Stimulated activated CD8-positive, alpha-beta memory T cell treated with anti-CD3 and anti-CD28 coated beads, Interleukin-4, amount 100 ng/mL, for 48 hours (primary cell): ENCODE measurements around the gene ROR2.

Source experiments
- DNase-seq: peaks from one replicate; pipeline ENCODE4 v3.0.0-alpha.2; 2020

ROR2 gene

DNA sequence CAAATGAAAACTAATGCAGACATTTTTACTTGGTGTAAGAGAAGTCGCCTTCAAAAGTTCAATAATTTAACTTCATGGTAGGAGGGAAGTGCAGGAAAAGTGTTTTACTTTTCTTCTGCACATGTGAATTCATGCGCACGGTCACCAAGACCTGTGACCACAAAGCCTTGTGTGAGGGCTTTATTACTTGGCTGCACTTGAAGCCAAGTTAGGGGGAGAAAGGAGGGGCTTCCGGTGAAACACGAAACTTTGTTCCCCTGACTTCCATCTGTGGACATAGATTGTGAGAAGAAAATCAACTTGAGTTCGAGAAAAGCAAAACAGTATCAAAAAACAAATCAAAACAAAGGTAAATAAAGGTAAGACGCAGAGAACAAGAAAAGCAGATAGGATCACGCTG lies 239.9 kb downstream of the ROR2 start:
- DNase-seq, result no peak

DNA sequence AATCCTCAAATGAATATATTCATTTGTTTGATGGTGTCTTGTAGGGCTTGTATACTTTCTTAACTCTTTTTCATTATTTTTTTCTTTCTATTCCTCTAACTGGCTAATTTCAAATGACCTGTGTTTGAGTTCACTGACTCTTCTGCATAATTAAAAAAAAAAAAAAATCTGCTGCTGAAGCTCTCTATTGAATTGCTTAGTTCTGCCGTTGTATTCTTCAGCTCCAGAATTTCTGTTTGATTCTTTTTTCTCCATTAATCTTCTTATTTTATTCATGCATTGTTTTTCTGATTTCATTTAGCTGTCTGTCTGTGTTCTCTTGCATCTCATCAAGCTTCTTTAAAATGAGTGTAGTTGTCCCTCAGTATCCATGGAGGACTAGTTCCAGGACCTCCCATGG lies 244.6 kb downstream of the ROR2 start:
- DNase-seq, result no peak

DNA sequence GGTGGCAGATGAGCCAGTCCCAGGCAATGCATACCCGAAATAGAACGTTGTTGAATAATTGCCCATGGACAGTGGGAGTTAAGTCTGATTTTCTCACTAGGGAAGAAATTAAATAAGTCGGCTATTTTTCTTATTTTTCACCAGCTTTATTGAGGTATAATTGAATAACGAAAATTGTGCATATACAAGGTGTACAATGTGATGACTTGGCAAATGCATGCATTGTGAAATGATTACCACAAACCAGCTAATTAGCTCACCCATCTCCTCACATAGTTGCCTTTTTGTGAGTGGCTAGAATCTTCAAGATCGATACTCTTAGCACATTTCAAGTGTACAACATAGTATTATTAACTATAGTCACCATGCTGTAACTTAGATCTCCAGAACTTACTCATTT lies 249.6 kb downstream of the ROR2 start:
- DNase-seq, result no peak

DNA sequence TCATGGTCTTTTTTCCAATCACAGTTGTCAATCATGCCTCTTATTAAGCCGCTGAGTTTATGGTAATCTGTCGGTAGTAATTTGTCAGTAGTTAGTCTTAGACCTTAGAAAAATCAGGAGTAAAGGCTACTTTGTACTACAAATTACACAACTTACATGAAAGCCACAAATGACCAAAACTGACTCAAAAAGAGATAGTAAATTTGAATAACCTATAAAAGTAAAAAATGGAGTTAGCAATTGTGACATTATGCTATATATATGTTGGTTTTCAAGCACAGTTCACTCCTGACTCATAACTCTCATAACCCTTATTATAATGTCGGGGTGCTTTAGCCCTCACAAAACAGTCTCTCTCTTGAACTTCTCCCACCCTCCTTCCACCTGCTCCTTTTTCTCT lies 251.8 kb downstream of the ROR2 start:
- DNase-seq, result no peak

DNA sequence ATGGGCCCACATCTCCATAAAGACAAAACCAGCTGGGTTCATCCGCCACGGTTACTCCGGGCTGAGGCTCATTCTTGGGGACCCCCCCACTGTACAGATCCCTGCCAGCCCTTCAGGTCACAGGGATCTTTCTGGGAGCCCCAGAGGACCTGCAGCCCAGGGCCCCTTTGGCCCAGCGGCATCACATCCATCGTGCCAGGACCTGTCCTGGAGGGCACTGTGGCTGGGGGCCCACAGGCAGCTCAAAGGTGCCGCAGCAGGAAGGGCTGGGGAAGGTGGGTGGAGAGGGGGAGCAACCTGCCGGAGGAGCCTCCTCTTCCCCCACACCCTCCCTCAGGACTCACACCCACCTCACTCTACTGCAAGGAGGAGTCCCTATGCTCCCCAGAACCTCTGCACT lies 252.8 kb downstream of the ROR2 start:
- no peak for DNase-seq

DNA sequence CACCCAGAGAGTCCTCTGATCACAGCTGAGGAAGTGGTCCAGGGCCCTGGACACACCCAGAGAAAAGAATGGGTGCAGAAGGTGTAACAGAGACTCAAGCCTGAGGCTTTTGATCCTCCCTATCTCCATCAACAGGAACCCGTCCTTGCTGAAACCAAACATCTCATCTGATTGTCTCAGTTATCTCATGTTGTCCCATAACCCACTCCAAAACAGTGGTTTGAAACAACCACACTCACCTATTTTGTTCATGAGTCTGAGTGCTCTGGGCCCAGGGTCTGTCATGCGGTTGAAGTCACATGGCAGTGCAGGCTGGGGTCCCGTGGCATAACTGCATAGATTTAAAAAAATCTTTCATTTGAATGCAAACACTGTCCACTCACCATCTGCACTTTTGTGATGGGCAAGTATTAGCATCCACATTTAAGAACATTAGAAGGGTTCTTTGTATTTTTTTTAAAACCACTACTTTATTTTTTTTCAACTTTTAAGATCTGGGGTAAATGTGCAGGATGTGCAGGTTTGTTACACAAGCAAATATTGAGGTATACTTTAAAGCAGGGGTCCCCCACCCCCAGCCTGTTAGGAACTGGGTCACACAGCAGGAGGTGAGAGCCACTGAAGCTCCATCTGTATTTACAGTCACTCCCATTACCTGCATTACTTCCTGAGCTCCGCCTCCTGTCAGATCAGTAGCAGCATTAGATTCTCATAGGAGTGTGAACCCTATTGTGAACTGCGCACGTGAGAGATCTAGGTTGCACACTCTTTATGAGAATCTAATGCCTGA lies 255.8 kb downstream of the ROR2 start:
- DNase-seq, result no peak

DNA sequence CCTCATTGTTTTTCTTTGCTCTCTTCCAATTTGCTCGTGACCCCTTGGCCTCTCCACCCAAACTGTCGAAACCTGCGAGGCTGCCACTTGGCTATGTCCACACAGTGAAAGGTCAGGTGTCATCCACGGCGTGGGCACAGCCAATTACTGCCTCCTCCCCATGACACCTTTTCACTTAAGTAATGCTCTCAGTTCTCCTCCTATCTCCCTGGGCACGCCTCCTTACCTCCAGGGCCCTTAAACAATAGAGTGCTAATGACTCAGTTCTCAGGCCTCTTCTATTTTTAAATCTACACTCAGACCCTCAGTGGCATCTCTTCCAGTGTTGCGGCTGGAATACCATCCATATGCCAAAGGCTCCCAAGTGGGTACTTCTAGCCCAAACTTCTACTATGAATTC lies 256.8 kb downstream of the ROR2 start:
- no peak for DNase-seq

DNA sequence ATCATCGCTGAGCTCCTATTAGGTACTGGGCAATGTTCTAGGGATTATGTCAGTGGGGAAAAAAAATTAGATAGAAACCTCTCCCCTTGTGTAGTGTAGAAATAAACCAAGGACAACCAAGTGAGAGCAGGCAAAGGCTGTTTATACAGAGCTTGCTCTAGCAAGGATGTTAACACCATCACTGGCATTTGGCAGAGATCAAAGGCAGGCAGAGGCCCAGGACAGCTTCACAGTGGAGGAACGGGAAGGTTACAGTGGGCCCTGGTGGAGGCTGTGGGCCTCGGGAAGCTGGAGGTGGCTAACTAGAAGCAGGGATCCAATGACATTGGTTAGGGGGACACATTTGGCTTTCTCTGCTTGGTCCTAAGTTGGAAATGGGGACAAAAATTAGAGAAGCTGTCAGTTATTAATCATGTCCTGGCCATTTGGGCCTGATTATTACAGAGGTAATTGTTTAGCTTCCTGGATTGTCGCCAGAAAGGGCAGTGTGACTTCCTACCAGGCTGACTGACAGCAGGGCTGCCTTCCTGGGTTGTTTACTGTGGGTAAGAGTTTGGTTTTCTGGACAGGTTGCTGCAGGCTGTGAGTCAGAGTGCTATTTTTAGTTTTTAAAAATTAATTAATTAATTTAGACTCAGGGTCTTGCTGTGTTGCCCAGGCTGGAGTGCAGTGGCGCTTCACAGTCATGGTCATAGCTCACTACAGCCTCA lies 259.3 kb downstream of the ROR2 start:
- no peak for DNase-seq

DNA sequence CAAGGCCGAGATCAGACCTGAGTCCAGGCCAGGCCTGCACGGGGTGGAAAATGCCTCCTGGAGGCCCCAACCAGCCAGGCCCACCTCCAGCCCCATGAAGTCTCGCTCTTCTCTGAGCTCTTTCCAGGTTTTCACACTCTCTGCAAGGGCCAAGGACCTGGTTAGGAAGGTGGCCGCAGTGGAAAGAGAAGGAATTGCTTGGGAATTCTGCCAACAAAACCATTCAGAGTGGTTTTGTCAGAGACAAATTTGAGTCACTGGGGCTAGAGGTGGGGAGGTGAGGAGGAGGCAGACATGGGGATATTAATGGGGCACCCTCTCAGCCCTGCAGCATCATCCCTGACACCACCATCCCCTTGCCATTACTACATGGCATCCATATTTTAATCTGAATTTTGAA lies 261.0 kb downstream of the ROR2 start:
- no peak for DNase-seq

DNA sequence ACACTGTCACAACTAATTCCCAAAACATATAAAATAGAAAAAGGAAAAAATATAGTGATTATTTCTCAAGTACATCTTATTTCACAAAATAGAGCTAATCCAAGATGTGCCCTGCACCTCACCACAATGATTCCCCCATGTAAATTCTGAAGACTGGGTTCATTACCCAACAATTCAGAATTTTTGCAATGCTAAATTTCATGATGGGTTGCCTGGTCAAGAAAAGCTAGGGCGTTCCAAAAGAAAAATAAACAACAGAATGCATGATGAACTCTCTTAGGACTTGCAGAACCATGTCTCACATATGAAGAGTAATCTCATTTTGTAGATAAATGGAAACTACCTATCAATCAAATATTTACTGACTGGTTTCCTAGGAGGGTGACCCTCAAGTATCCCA lies 266.8 kb downstream of the ROR2 start:
- no peak for DNase-seq

DNA sequence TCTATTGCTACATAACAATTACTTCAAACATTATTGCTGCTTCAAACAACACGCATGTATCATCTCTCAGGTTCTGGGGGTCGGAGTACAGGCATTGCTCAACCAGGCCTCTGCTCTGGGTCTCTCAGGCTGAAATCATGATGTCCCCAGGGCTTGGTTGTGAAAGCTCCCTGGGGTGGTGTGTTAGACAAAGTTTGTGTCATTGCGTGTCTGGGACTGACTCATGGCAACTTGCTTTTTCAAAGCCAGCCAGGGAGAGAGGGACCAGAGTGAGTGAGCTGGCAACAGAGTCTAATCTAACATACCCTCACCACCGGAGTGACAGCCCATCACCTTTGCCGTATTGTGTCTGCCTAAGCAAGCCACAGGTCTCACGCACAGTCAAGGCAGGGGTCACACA lies 267.2 kb downstream of the ROR2 start:
- no peak for DNase-seq

DNA sequence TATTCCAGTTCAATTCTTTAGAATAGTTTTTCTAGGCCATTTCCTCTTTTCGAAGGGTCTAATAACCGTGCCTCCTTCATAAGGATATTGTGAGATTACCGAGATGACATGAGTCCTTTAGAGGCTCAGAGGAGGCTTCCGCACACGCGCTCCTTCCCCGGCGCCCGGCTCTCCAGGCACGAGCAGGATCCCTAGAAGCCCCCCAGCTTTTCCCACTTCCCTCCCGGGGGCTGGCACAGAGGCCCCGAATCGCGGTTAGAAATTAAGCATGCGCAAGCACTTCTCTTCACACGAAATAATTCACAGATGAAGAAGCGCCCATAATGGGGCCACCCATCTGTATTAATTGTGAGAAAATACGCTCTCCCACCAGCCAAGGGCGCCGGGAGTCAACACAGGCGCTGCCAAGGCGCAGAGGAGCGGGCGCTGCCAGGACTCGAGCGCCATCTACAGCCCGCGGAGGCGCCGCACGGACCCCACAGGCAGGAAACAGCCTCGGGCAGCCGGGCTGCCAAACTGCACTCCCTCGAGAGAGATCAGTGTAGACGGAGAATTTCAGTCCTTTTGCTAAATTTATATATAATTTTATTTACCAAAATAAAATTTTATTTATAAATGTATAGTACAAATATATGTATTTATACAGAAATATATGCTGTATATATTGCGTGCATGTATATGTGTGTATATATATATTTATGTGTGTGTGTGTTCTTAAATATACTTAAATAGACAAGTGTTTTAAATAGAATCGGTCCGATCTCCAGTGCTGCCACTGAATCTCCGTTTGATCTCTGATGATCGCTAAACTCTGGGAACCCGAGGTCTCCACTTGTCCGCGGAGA lies 268.3 kb downstream of the ROR2 start:
- DNase-seq, result peak; percentile 85

DNA sequence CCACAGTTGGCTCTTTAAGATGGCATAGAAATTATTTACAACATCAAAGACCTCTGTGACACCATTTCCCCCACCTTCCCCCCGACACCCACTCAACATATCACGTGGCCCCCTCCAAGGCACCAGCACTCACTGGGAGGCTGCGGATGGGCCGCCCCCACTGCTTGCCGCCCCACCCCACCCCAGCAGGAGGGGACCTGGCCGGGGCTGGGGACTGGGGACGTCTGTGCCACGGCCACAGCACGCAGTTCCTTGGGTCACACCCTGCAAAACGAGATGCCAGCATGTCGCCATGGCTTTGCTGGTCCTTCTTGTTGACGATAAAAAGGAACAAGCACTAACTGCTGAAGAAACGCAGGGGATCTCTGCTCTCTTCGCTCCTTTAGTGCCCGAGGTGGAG lies 269.0 kb downstream of the ROR2 start:
- no peak for DNase-seq

DNA sequence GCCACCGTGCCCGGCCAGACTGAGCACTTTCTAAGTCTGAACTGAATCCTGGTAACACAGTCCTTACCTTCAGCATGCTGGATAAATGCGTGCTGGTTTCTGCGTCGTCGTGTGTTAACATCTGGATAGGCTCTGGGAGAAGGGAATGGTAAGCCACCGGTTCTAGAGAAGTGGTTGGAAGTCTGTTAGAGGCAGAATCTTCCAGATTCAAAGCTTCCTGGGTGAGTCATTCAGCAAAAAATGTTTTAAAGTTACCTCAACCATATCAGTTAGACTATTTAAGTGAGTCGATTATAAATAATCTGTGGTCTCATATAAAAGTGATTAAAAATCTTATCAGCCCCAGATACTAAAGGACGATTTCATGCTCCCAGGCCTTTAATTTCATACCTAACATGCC lies 269.9 kb downstream of the ROR2 start:
- no peak for DNase-seq

DNA sequence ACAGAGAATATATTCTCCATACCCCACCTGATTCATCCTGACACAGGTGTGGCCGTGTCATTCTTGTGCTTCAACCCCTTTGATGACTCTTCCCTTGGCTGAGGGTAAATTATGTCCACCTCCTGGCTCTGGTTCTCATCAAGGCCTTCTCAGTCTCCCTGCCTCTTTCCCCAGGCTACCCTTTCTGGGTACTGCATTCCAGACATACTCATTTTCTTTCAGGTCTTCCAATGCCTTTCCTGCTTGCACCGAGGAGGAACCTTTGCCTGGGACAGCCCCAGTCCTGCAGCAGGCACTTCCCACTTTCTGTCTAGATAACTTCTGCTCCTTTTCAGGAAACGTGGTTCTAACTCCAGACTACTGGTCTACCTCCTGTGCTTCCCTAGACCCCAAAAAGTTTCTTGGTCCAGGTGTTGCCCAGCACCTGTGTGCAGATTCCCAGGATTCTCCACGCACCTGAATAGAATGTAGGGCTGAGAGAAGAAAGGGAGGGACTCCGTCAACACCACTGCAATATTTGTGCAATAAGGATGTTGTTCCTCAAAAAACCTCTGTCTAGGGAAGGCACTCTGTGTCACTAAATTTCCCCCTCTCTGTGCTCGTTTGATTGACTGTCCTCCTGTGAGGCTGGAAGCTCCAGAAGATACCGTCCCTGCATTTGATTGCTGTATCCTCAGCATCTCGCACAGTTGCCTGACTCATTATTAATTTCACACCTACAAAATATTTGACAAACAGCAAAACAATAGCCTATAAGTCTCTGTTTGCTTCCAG lies 271.0 kb downstream of the ROR2 start:
- DNase-seq, result no peak

DNA sequence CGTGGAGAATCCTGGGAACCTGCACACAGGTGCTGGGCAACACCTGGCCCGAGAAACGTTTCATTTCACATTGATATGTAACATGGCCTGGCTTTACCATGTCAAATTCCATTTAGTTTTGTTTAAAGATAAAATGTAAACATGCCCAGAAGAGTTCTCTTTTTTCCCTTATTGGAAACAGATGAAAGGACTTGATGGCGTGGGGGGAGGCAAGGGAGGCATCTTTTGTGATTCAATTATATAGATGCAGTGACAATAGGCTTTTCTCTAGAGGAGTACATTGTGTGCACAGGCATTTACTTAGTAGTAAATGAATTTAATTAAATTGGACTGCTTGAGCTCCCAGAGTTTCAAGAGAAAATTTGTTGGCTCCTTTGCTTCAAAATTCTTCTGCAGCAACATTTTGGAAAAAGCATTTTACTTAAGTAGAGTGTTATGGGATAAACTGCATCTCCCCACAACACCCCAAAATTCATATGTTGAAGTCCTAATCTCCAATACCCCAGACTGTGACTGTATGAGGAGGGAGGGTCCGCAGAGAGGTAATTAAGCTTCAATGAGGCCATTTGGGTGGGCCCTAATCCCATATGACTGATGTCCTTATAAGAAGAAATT lies 272.1 kb downstream of the ROR2 start:
- DNase-seq, result no peak

DNA sequence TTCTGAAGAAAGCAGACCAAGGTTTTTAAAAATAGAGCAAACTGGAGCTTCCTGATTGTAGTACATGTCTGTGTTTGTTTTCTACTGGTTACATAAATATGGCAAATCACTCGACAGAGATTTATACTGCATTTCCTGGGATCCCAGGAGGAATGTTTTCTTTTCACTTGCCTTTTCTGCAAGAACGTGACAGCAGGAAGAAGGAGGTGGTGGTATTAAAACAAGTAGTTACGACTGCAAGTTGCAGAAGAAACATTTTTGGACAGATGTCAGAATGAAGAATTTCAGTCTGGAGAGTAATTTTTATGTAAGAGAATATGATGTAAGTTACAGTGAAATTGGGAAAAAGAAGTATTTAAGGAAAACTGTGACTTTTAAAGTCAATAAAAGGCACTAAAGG lies 272.7 kb downstream of the ROR2 start:
- no peak for DNase-seq

DNA sequence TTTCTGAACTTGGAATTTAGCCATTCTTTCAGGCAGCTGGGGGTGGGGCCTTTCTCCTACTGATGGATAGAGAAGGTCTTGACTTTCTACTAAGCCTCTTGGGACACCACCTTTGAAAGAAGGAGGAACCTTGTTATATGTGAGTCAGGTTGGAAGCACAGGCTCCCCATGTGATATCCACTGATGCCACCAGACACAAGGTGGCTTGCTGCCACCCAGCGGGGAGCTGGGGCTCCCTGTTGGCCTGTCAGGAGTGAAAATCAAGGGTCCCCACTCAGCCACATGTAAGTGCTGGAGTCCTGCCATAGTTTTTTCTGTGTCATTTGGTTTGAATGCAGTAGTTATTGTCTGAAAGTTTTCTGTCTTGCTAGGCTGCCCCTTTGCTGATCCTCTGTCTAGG lies 274.0 kb downstream of the ROR2 start:
- DNase-seq, result no peak

DNA sequence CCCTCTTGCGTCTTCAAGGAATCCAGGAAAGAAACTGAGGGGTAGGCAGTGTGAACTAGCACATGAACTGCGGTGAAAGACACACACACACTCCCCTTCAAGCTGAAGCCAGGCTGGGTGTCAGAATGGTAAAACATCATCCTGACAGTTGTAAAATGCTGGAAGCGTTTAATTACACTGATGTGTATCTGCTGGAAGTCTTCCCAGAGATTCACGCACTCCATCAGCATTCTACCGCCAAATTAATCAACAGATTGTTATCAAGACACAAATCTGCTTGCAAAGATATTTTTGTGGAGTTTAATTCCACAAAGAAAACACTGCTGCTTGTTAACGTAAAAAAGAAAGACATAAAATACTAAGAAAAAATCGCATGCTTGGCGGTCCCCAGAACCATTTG lies 285.4 kb downstream of the ROR2 start:
- DNase-seq, result no peak

DNA sequence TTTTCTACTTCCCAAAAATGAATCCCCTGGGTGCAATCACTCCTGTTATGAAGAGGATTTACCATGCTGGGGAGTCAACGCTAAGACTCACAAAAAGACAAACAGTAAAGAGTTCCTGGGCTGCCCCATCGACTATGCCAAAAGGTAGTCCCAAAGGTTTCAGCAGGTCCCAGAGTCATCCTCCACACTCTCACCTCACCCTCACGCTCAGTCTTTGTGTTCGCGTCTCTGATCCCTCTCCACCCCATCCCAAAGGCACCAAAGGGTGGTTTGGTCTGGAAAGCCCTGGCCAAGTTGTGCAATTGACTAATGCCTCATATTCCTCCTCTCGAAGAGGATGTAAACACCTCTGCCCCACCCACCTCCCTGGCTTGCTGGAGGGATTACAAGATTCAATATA lies 286.2 kb downstream of the ROR2 start:
- DNase-seq, result no peak

DNA sequence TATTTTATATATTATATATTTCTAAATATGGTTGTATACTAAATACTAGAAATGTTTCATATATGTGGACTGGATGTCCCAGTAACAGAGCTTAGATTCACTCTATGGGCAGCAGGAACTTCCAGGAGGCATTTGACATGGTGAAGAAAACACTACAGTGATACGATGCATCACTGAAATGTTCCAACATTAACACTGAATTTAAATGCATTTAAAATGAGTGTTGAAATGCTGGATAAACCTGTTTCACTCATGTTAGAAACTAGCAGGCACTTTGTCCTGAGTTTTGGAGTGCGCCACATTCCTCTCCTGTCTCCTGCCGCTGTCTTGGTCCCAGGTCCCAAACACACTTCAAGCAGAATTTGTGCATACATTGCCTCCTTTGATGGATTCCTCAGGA lies 288.6 kb downstream of the ROR2 start:
- no peak for DNase-seq

DNA sequence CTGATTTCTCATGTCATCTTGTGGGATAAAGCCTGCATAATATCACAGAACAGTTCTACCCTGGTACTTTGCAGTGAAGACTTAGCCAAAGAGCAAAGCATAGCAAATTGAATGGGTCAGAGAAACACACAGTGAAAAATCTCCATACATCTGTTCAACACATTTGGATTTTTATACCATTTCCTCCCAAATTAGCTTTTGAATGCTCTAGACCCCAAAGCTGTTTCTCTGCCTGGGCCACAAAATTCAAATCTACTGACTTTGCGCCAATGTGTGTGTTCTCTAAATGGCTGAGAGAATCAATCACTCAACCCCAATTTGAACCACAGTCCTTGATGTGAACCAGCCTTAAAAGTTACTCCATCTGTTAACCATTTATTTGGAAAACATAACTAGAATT lies 289.5 kb downstream of the ROR2 start:
- DNase-seq, result no peak
